T-helper 1 cell (primary cell): ENCODE data around the gene POU2AF1.

ENCODE experiments used
- DNase-seq, 5 donors: peaks; one replicate each; pipeline ENCODE4 v3.0.0-alpha.2; 2012 to 2020

POU2AF1 gene

GRCh38 chr11:111384494-111384893 is 5.4 kb upstream of the POU2AF1 start:
- DNase-seq, result no peak

- no peak for DNase-seq
Measured at GRCh38 chr11:111382451-111382850, 3.4 kb upstream of the POU2AF1 start.

- no peak for DNase-seq
Measured at GRCh38 chr11:111379602-111380136, 594 bp upstream of the POU2AF1 start.

GRCh38 chr11:111378185-111378860 is 752 bp downstream of the POU2AF1 start:
- DNase-seq, result no peak

- peak in 1 of 5 donors; percentile 50 for DNase-seq
Measured at GRCh38 chr11:111376181-111376871, 2.7 kb downstream of the POU2AF1 start.

GRCh38 chr11:111373590-111373989 is 5.5 kb downstream of the POU2AF1 start:
- DNase-seq, result no peak

GRCh38 chr11:111372538-111372937 is 6.5 kb downstream of the POU2AF1 start:
- no peak for DNase-seq

- peak in 1 of 5 donors; percentile 56 for DNase-seq
Measured at GRCh38 chr11:111370902-111371578, 8.0 kb downstream of the POU2AF1 start.

GRCh38 chr11:111370270-111370901 is 8.7 kb downstream of the POU2AF1 start:
- DNase-seq, result no peak

GRCh38 chr11:111368285-111368560 is 10.9 kb downstream of the POU2AF1 start:
- DNase-seq, result no peak

- no peak for DNase-seq
Measured at GRCh38 chr11:111367411-111368284, 11.4 kb downstream of the POU2AF1 start.

- no peak for DNase-seq
Measured at GRCh38 chr11:111366560-111367410, 12.3 kb downstream of the POU2AF1 start.

GRCh38 chr11:111365722-111366559 is 13.1 kb downstream of the POU2AF1 start:
- DNase-seq, result no peak

GRCh38 chr11:111364503-111364902 is 14.6 kb downstream of the POU2AF1 start:
- no peak for DNase-seq

GRCh38 chr11:111363985-111364384 is 15.1 kb downstream of the POU2AF1 start:
- DNase-seq, result no peak

- no peak for DNase-seq
Measured at GRCh38 chr11:111362887-111363411, 16.1 kb downstream of the POU2AF1 start.

- DNase-seq, result no peak
Measured at GRCh38 chr11:111361874-111362273, 17.2 kb downstream of the POU2AF1 start.

- no peak for DNase-seq
Measured at GRCh38 chr11:111361052-111361801, 17.8 kb downstream of the POU2AF1 start.
